ENCODE data around the gene SPDEF. TPM values are rescaled to one million over a fixed set of nuclear protein-coding genes. Genes with fewer than 3 reads are reported as not detected.

The SPDEF gene
- polyA plus RNA-seq, 3 donors, result 0.05 TPM; not detected in 2

DNA sequence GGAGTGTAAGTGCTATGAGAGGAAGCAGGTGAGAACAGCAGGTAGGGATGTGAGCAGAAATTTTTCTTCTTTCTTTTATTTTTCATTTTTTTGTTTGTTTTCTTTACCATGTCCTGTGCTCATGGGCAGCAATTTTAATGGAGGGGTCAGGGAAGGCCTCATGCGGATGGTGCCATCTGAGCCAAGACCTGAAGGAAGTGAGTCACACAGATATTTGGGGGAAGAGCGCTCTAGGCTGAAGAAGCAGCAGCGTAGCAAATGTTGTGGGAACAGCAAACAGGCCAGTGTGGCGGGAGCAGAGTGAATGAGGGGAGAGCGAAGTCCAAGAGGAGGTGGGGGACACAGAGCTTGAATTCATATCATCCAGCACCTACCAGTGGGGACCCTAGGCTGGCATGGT, 12.7 kb downstream of the SPDEF start:
- Histone ChIP-seq H2AFZ (ENCODE audit: insufficient read depth, low read depth, low read length, poor library complexity, severe bottlenecking) (no peak overlapping the region), H3K4me1 (ENCODE audit: control insufficient read depth in 1 of 2, insufficient read depth in 2 of 2, low read length in 2 of 2) (no peaks in the 10 kb centered on the region), H3K9me3 (replicated peaks in 1 of 2; ENCODE audit: control insufficient read depth in 1 of 2, insufficient read depth in 1 of 2, low read length in 2 of 2) (no peaks in the 10 kb centered on the region), H3K9ac (ENCODE audit: insufficient read depth, low read length, poor library complexity, severe bottlenecking) (no peak overlapping the region), H4K20me1 (ENCODE audit: insufficient read depth, low read length) (no peaks in the 10 kb centered on the region), H3K4me2 (replicated peaks; ENCODE audit: extremely low read depth, low read length, poor library complexity, severe bottlenecking) (no peak overlapping the region), H3K79me2 (ENCODE audit: insufficient read depth, low read length) (no peaks in the 10 kb centered on the region), H3K27me3 (ENCODE audit: control insufficient read depth in 2 of 2, insufficient read depth in 2 of 2, low read length in 2 of 2) (no peaks in the 10 kb centered on the region), H3K4me3 (replicated peaks in 1 of 3; ENCODE audit: low read depth in 2 of 3, low read length in 3 of 3) (no peak overlapping the region), H3K27ac (ENCODE audit: low read depth in 1 of 2, low read length in 2 of 2) (no peak overlapping the region), H3K36me3 (replicated peaks in 1 of 2; ENCODE audit: control insufficient read depth in 1 of 2, insufficient read depth in 2 of 2, low read length in 2 of 2) (no peaks in the 10 kb centered on the region)
- intact Hi-C loops (cut with micrococcal nuclease), result no loop called here
- Mint-ChIP-seq H3K4me3 (no peak overlapping the region), H3K27me3 (ENCODE audit: low read depth in 3 of 3) (peaks cover 0 to 5% (median 2%) of the 10 kb centered on the region in 3 donors), H3K4me1 (no peaks in the 10 kb centered on the region), H3K9me3 (no peaks in the 10 kb centered on the region), H3K36me3 (no peaks in the 10 kb centered on the region), H3K27ac (peak overlapping the region in 1 of 7 donors; percentile 80)
- WGBS (ENCODE audit: insufficient coverage), result 16% methylated on average over 3 of the region's 5 CpGs
- no peak for DNase-seq
- TF ChIP-seq, protein P1, sequence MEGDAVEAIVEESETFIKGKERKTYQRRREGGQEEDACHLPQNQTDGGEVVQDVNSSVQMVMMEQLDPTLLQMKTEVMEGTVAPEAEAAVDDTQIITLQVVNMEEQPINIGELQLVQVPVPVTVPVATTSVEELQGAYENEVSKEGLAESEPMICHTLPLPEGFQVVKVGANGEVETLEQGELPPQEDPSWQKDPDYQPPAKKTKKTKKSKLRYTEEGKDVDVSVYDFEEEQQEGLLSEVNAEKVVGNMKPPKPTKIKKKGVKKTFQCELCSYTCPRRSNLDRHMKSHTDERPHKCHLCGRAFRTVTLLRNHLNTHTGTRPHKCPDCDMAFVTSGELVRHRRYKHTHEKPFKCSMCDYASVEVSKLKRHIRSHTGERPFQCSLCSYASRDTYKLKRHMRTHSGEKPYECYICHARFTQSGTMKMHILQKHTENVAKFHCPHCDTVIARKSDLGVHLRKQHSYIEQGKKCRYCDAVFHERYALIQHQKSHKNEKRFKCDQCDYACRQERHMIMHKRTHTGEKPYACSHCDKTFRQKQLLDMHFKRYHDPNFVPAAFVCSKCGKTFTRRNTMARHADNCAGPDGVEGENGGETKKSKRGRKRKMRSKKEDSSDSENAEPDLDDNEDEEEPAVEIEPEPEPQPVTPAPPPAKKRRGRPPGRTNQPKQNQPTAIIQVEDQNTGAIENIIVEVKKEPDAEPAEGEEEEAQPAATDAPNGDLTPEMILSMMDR (IDR thresholded peaks at IDR 0.05), result no peak

DNA sequence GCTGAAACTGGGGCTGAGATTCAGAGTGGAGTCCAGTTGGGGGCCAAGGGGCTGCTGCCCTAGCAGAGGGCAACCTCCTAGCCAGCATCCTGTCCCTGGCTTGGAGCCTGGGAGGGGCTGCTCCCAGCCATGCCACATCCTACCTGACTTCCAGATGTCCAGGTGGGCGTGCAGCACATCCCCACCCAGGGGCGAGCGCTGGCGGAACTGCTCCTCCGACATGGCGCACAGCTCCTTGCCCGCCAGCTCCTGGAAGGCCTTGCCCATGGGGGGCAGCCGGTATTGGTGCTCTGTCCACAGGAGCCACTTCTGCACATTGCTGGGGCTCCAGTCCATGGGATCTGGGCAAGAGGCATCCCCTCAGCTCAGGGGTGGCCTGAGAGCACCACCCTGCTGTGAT, 15.3 kb downstream of the SPDEF start:
- H3K4me3 Mint-ChIP-seq, result no peak overlapping the region
- intact Hi-C loops (cut with micrococcal nuclease), result no loop called here
- H3K4me1 Mint-ChIP-seq, result no peaks in the 10 kb centered on the region
- H3K27me3 Mint-ChIP-seq (ENCODE audit: low read depth in 3 of 3), result peaks cover 0 to 1% (median 0%) of the 10 kb centered on the region in 3 donors
- DNase-seq, result no peak
- Histone ChIP-seq H3K36me3 (replicated peaks in 1 of 2; ENCODE audit: control insufficient read depth in 1 of 2, insufficient read depth in 2 of 2, low read length in 2 of 2) (no peaks in the 10 kb centered on the region), H3K27me3 (ENCODE audit: control insufficient read depth in 2 of 2, insufficient read depth in 2 of 2, low read length in 2 of 2) (no peaks in the 10 kb centered on the region), H3K79me2 (ENCODE audit: insufficient read depth, low read length) (no peaks in the 10 kb centered on the region), H3K9ac (ENCODE audit: insufficient read depth, low read length, poor library complexity, severe bottlenecking) (no peak overlapping the region), H3K4me2 (replicated peaks; ENCODE audit: extremely low read depth, low read length, poor library complexity, severe bottlenecking) (no peak overlapping the region), H3K4me1 (ENCODE audit: control insufficient read depth in 1 of 2, insufficient read depth in 2 of 2, low read length in 2 of 2) (no peaks in the 10 kb centered on the region), H3K9me3 (replicated peaks in 1 of 2; ENCODE audit: control insufficient read depth in 1 of 2, insufficient read depth in 1 of 2, low read length in 2 of 2) (no peaks in the 10 kb centered on the region), H3K4me3 (replicated peaks in 1 of 3; ENCODE audit: low read depth in 2 of 3, low read length in 3 of 3) (no peak overlapping the region), H3K27ac (ENCODE audit: low read depth in 1 of 2, low read length in 2 of 2) (no peak overlapping the region), H2AFZ (ENCODE audit: insufficient read depth, low read depth, low read length, poor library complexity, severe bottlenecking) (no peak overlapping the region), H4K20me1 (ENCODE audit: insufficient read depth, low read length) (no peaks in the 10 kb centered on the region)
- TF ChIP-seq, protein P1 (IDR thresholded peaks at IDR 0.05), result no peak
- H3K9me3 Mint-ChIP-seq, result no peaks in the 10 kb centered on the region
- peak overlapping the region in 1 of 7 donors; percentile 53 for H3K27ac Mint-ChIP-seq
- no peaks in the 10 kb centered on the region for H3K36me3 Mint-ChIP-seq
- WGBS (ENCODE audit: insufficient coverage), result 97% methylated on average over 8 of the region's 8 CpGs

Measured in CD14-positive monocyte (primary cell).